ENCODE data around the gene PIN1. TPM values are rescaled to one million over a fixed set of nuclear protein-coding genes. Genes with fewer than 3 reads are reported as not detected.

Gene PIN1
- total RNA-seq, 1 donor from 2014 or later = 109 TPM

DNA sequence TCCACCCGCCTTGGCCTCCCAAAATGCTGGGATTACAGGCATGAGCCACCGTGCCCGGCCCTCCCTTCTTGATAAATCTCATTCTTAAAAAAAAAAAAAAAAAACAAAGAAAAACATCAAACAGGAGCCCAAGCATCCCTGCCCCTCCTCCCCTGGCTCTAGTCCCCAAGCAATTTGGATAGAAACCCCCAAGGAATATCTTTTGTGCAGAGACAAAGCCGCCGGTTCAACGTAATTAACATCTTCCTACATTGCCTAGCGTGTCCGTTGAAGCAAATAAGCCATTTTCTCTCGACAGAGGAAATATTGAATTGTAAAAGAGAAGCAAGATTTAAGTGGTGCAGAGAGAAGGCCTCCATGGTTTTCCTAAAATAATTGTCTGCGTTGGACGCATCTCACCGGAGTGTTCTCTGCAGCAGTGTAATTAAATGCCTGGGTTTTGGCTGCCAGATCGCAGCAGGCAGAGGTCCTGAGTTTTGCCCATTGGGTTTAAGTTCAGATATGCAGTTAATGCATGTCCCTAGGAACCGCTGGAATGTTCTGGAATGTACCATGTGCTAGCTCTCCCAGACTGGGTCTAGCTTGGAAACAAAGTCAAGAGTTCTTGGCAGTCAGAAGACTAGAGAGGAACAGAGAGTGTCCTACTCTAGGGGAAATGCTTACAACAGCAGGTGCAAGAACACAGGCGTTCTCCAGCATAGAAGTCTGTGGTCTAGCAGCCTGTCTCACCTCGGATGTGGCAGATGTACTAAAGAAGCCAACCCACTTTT lies 30.8 kb downstream of the PIN1 start:
- Mint-ChIP-seq H3K4me1 (ENCODE audit: low read depth, unreplicated experiment) (no peaks in the 10 kb centered on the region), H3K9me3 (ENCODE audit: unreplicated experiment) (no peaks in the 10 kb centered on the region), H3K27me3 (ENCODE audit: low read depth, unreplicated experiment) (peaks cover 4% of the 10 kb centered on the region), H3K36me3 (ENCODE audit: low read depth, unreplicated experiment) (peaks cover 15% of the 10 kb centered on the region), H3K4me3 (ENCODE audit: unreplicated experiment) (no peak overlapping the region), H3K27ac (ENCODE audit: unreplicated experiment) (no peak overlapping the region)
- H3K4me3 ChIP-seq (ENCODE audit: insufficient read depth, low read depth, low read length) = no peak overlapping the region
- H3K4me1 ChIP-seq (ENCODE audit: insufficient read depth, low read length) = no peaks in the 10 kb centered on the region
- no peak overlapping the region for H3K9ac ChIP-seq (ENCODE audit: low read length)
- no peak overlapping the region for H3K27ac ChIP-seq (ENCODE audit: low read depth, low read length)
- no peak overlapping the region for H2AFZ ChIP-seq (ENCODE audit: low read depth, low read length)
- H3K9me3 ChIP-seq (ENCODE audit: insufficient read depth, low read depth, low read length) = no peaks in the 10 kb centered on the region
- no peaks in the 10 kb centered on the region for H3K79me2 ChIP-seq (ENCODE audit: insufficient read depth, low read length)
- DNase-seq (ENCODE audit: low read depth) (no peak), FAIRE-seq (no peak)
- TF ChIP-seq EZH2 (IDR thresholded peaks at IDR 0.05; ENCODE audit: insufficient read depth, low read length) = no peak
- TF ChIP-seq, protein P1, sequence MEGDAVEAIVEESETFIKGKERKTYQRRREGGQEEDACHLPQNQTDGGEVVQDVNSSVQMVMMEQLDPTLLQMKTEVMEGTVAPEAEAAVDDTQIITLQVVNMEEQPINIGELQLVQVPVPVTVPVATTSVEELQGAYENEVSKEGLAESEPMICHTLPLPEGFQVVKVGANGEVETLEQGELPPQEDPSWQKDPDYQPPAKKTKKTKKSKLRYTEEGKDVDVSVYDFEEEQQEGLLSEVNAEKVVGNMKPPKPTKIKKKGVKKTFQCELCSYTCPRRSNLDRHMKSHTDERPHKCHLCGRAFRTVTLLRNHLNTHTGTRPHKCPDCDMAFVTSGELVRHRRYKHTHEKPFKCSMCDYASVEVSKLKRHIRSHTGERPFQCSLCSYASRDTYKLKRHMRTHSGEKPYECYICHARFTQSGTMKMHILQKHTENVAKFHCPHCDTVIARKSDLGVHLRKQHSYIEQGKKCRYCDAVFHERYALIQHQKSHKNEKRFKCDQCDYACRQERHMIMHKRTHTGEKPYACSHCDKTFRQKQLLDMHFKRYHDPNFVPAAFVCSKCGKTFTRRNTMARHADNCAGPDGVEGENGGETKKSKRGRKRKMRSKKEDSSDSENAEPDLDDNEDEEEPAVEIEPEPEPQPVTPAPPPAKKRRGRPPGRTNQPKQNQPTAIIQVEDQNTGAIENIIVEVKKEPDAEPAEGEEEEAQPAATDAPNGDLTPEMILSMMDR (IDR thresholded peaks at IDR 0.05; ENCODE audit: insufficient read depth, low read depth, low read length) = no peak
- H3K36me3 ChIP-seq (ENCODE audit: insufficient read depth, low read length) = no peaks in the 10 kb centered on the region
- no peak overlapping the region for H3K4me2 ChIP-seq (ENCODE audit: low read length)
- no peaks in the 10 kb centered on the region for H4K20me1 ChIP-seq (ENCODE audit: insufficient read depth, low read length)
- H3K27me3 ChIP-seq (ENCODE audit: insufficient read depth, low read length) = peaks cover 7% of the 10 kb centered on the region

DNA sequence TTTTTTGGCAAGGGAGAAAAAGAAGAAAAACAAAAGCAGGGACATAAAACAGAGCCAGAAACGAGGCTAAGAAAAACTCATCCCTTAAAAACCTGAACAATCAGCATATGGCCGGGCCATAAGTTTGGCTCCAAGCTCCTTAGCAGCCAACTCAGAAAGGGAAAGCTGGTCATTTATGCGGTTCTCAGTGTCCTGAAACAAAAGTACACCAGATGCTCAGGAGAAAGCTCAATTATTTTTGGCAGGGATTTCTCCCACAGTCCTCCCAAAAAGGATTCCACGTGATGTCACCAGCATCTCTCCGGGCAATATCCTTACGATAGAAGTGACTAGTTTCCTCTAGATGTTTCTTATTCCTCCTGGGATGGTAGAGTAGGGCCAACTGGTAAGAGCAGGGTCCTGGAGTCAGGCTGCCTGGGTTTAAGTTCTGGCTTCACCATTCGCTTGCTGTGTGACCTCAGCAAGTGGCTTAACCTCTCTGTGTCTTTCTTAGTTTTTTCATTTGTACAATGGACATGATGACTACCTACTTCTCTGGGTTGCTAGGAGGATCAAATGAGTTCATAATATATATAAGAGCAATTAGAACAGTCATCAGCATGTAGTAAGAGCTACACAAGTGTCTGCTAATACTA lies 34.0 kb downstream of the PIN1 start:
- Histone ChIP-seq H3K4me3 (ENCODE audit: insufficient read depth, low read depth, low read length) (no peak overlapping the region), H3K4me1 (ENCODE audit: insufficient read depth, low read length) (no peaks in the 10 kb centered on the region), H3K4me2 (ENCODE audit: low read length) (no peak overlapping the region), H3K9me3 (ENCODE audit: insufficient read depth, low read depth, low read length) (no peaks in the 10 kb centered on the region), H3K36me3 (ENCODE audit: insufficient read depth, low read length) (no peaks in the 10 kb centered on the region), H3K27ac (ENCODE audit: low read depth, low read length) (no peak overlapping the region), H3K79me2 (ENCODE audit: insufficient read depth, low read length) (no peaks in the 10 kb centered on the region), H4K20me1 (ENCODE audit: insufficient read depth, low read length) (no peaks in the 10 kb centered on the region), H2AFZ (ENCODE audit: low read depth, low read length) (no peak overlapping the region), H3K27me3 (ENCODE audit: insufficient read depth, low read length) (peaks cover 7% of the 10 kb centered on the region), H3K9ac (ENCODE audit: low read length) (no peak overlapping the region)
- H3K27ac Mint-ChIP-seq (ENCODE audit: unreplicated experiment) = no peak overlapping the region
- TF ChIP-seq, protein P1 (IDR thresholded peaks at IDR 0.05; ENCODE audit: insufficient read depth, low read depth, low read length) = no peak
- no peak for TF ChIP-seq EZH2 (IDR thresholded peaks at IDR 0.05; ENCODE audit: insufficient read depth, low read length)
- no peak for DNase-seq (ENCODE audit: low read depth)
- H3K9me3 Mint-ChIP-seq (ENCODE audit: unreplicated experiment) = no peaks in the 10 kb centered on the region
- no peaks in the 10 kb centered on the region for H3K4me1 Mint-ChIP-seq (ENCODE audit: low read depth, unreplicated experiment)
- H3K4me3 Mint-ChIP-seq (ENCODE audit: unreplicated experiment) = no peak overlapping the region
- H3K27me3 Mint-ChIP-seq (ENCODE audit: low read depth, unreplicated experiment) = peaks cover 3% of the 10 kb centered on the region
- peaks cover 8% of the 10 kb centered on the region for H3K36me3 Mint-ChIP-seq (ENCODE audit: low read depth, unreplicated experiment)
- no peak for FAIRE-seq
